GM12892 (cell line): Measurements from ENCODE around the gene DNAJB12.

ENCODE experiments used
- POLR2A ChIP-seq: IDR thresholded peaks from 2 replicates; pipeline ENCODE4 v1.6.1; 2011; ENCODE audit warnings: low read depth, low read length, control low read depth
- POLR2AphosphoS5 ChIP-seq: IDR thresholded peaks from 2 replicates; pipeline ENCODE4 v1.6.1; 2011; ENCODE audit warnings: low read depth, low read length, control low read depth

DNA sequence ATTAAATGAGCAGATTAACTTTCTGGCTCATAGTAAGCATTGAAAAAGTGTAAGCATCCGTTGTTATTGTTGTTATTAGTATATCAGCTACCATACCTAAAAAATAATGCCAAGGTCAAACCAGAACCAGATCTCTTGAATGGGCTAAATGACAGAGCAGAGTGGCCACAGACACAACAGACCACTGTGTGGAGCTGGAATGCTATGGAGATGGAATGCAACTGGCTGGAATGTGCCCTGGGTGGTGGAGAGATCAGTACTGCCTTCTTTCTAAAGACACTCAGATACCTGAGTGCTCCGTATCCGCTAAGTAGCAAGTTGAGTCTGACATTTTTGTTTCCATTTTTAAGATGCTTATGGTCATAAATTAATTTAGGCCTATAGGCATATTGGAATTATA is 20.5 kb upstream of the DNAJB12 start:
- no peak for TF ChIP-seq POLR2A
- no peak for TF ChIP-seq POLR2AphosphoS5
